NCI-H524 (cell line): ENCODE results near the gene SMIM8.
A peak's percentile ranks its signal among the peaks of the same experiment; 100 is the strongest.

Experiments used
- DNase-seq, 2 experiments: peaks; one replicate each; lab custom pipeline; 2025; lab: John Stamatoyannopoulos, UW

The SMIM8 gene

DNA sequence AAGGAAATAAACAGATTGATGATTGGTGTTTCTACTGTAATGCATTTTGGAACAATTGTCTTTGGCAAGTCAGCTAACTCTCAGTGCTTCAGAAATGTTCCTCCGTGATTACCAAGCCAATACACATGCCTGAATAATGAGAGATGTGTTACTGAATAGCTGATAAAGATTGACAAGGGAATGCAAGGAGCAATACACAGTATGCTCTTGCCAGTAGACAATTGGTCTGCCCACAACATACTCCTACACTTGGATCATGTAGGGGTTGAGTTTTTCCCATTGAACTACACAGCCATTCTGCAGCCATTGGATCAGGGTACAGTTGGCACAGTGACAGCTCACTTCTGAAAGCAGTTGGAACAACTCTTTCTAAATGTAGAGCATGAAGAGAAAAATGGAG is 12.3 kb downstream of the SMIM8 start:
- DNase-seq = no peak

DNA sequence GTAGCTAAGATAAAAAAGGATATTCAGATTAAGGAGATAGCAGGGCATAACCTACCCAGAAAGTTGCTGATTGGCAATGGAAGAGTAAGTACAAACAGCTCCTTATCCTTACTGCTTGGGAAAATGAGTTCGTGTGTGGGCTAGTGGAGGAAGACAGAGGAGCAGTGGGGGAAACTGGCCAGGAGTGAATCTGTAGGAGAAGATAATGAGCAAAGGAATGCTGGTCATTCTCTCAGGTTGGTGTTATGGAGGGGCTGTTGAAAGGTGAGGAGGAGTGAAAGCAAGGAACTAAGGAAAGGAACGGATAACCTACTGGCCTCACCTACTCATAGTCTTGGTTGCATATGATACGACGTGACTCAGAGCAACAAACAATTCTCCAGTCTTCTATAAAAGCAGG is 14.0 kb downstream of the SMIM8 start:
- DNase-seq = no peak

DNA sequence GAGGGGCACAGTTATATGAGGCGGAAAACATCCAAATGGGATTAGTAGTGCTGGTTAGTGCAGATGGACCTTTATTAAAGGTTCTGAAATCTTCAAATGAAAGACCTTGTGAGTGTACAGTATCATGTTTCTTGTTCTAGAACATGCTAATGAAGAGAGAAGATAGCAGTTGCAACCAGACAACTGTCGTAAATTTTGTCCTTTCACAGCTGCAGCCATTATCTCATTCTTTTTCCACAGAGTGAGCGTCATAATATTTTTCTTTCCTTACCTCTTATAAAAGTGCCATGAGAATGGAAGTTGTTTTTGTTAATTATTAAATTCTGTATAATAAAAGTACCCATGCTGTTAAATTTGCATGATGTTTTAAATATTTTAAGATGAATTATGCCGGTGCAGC is 17.8 kb downstream of the SMIM8 start:
- peak in 1 of 2 experiments; percentile 2 for DNase-seq

- DNase-seq = no peak
Measured at GRCh38 chr6:87341158-87341557, 18.8 kb downstream of the SMIM8 start.

DNA sequence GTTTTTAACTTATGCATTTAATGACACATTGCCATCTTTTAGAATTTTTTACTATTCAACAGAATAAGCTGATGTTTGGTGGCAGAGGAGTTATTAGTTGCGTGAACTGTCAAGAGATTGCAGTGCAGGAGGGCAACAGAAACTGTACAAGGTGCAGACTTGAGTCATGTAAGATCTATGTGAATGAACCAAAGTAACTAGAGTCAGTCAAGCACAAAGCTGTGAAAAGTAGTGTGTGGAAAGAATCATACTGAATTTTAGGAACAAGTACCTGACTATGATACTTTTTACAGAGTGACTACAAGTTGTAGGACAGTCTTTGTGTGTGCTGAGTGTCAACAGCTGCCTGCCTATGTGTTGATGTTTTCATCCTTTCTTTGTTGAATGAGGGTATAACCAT is 19.5 kb downstream of the SMIM8 start:
- no peak for DNase-seq

GRCh38 chr6:87342829-87343228 is 20.4 kb downstream of the SMIM8 start:
- no peak for DNase-seq

DNA sequence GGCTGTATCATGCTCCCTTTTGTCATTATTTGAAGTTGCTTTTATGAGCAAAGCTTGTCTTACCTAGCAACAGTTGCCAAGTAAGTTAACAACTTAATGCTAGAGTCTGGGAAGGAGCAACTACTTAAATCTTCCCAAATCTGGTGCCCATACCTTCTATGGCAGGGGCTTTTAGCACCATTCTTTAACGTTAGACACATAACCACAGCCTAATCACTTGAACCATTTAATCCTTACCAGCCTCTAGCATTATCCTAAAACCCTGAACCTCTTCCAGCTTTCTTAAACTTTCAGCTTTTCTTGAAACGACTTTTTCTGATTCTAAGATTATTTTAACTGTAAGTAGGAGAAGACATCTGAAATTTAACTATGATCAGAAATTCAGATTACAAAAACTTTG is 22.3 kb downstream of the SMIM8 start, which contains the start of gene C6orf163:
Gene C6orf163 (plus strand): TSS at position 83 of the 400 bp plus-strand sequence. CDS start 287 bp downstream, at position 370.
- DNase-seq = no peak

- DNase-seq = no peak
Measured at GRCh38 chr6:87346700-87347099, 24.3 kb downstream of the SMIM8 start.

- DNase-seq = no peak
Measured at GRCh38 chr6:87349896-87350295, 27.5 kb downstream of the SMIM8 start.

DNA sequence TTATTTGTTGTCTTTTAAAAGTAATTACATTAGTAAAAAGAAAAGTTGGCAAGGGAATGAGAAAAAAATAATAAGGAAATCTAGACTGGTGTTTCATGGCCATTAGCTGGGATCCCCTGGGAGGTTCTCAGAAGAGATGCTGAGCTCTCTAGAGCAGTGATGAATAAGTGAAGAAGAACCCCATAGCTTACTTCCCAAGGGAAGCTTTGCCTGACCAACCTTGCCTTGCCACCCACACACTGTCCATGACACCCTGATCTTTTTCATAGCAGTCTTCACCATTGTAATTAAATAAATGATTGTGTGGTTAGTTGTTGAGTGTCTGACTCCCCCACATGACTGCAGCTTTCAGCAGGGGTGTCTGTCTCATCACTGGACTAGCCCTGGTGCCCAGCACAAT is 28.1 kb downstream of the SMIM8 start:
- no peak for DNase-seq

- no peak for DNase-seq
Measured at GRCh38 chr6:87351583-87351982, 29.2 kb downstream of the SMIM8 start.

- no peak for DNase-seq
Measured at GRCh38 chr6:87356181-87356580, 33.8 kb downstream of the SMIM8 start.

DNA sequence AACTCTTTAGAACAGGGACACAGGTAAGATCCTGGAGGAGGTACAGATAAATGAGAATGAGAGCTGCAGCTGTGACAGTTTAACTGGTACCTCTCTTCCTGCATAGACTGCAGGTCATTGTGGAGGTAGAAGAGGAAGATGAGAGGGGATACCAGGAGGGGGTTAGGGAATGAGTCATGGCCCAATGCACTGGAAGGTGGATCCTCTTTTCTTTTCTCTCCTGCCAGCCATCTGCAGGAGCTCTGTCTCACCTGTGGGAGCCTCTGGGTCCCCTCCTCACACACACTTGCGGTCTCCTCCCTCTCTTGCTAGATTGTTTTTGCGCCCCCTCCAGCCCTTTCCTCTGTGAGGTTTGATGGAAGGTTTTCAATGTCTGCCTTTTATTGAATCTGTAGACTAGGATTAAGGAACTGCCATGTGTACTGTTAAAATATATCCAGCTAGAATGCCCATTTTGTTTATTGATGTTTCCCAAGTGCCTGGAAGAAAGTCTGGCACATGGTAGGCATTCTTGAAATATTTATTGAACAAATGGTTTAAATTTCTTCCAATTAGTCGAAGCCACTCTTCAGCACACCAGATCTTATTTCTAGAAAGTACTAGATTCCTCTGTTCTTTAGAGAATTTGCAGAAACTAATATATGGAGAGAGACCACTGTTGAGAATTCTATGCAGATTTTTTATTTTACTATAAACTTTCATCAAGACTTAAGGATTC is 35.2 kb downstream of the SMIM8 start:
- DNase-seq = no peak

DNA sequence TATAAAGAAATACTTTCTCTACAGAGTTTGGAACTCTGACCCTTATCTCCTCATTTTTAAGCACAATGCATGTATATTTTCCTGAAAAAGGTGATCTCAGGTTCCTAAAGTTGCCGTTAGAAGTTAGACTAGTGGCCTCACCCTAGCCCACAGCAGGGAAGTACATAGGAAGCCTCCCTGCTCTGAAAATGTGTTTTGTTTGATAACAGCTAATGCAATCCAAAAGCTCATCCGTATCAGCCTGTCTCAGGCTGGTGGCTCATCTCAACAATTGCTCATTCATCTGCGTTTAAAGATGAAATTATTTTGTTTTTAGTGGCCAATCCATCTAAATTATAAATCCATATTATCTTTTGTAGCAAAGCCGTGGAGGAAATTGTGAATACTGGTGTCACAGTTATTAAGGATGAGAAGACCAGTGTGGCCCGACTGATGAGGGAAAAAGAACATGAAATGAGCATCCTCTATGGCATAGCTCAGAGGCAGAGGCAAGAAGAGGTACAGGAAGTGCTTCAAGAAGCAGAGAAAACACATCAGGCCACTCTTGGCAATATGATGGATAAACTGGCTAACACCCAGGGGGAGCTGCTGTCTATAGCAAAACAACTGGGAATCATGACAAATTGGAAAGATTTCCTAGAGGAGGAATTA is 42.3 kb downstream of the SMIM8 start:
- DNase-seq = no peak

GRCh38 chr6:87366072-87366827 is 43.9 kb downstream of the SMIM8 start:
- DNase-seq = no peak

DNA sequence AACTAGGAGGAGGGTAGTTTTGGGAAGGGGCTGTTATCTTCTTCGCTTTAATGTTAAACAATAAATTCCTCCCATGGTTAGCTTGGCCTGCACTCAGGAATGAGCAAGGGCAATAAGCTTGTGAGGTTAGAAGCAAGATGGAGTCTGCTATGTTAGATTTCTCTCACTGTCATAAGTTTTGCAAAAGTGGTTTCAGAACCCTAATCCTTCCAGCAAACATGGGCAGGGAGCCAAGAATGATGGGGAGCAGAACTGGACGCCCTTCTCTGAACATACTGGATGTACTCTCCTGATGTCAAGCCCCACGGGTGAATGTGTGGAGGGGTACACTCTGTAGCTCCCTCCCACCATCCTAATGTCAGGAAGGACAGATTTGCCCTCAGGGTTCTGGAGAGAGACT is 44.5 kb downstream of the SMIM8 start:
- DNase-seq = no peak

DNA sequence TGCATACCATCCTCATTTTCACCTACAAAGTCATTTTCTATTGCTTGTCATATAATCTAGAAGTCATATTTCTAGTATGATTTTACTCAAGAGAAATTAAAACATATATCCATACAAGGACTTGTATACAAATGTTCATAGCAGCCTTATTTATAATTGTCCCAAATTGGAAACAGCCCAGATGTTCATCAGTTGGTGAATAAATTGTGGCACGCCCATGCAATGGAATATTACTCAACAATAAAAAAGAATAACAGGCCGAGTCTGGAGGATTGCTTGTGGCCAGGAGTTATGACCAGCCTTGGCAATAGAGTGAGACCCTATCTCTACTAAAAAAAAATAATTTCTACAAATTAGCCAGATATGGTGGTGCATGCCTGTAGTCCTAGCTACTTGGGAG is 51.0 kb downstream of the SMIM8 start:
- no peak for DNase-seq

GRCh38 chr6:87375315-87375714 is 52.9 kb downstream of the SMIM8 start:
- DNase-seq = no peak

DNA sequence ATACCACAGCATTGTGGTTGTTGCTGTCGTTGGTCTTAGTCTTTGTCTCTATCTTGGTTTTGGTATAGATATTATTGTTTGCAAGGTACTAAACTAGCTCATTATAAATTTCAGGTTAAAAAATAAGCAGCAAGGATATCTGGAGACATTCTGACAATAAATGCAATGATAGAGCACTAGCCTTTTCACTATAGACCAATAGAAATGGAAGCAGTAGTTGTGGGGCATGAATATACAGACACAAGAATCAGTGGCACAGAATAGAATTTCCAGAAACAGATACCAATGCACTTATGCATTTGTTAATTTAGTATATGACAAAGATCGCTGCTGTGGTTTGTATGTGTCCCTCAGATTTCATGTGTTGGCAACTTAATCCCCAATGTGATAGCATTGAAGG is 54.3 kb downstream of the SMIM8 start:
- DNase-seq = no peak

- no peak for DNase-seq
Measured at GRCh38 chr6:87378947-87379346, 56.6 kb downstream of the SMIM8 start.

- no peak for DNase-seq
Measured at GRCh38 chr6:87382861-87383260, 60.5 kb downstream of the SMIM8 start.

- no peak for DNase-seq
Measured at GRCh38 chr6:87384038-87384437, 61.6 kb downstream of the SMIM8 start.

- no peak for DNase-seq
Measured at GRCh38 chr6:87384449-87384848, 62.1 kb downstream of the SMIM8 start.
